T-cell (primary cell): ENCODE data around the gene SULF2. TPM values are rescaled to one million over a fixed set of nuclear protein-coding genes. Genes with fewer than 3 reads are reported as not detected.

Experiments used
- ATAC-seq, 4 experiments: fragments of 200-7000 bp in 3 of 4; fragments of 150-1000 bp in 1 of 4; cut with Tn5 transposase; replicated peaks in 1 of 4; 1 replicate in 3 of 4; 2 replicates in 1 of 4; pipeline ENCODE4 v1.10.0; 2021; ENCODE audit warnings: moderate library complexity in 3 of 4, mild to moderate bottlenecking in 2 of 4, moderate number of reproducible peaks in 1 of 4
- CTCF ChIA-PET, 2 donors: fragments of 300-600 bp; sonication (Branson Sonifier 250); formaldehyde crosslinking; loops; one replicate each; lab custom pipeline; 2022; ENCODE audit warnings: antibody characterized with exemption in 2 of 2; lab: Charles Lee
- POLR2A ChIA-PET, 2 donors: fragments of 300-600 bp; sonication (Branson Sonifier 250); formaldehyde crosslinking; loops; one replicate each; lab custom pipeline; 2022; ENCODE audit warnings: antibody characterized with exemption in 2 of 2; lab: Charles Lee
- DNase-seq, 35 experiments: peaks; one replicate each; pipeline versions ENCODE4 v3.0.0 to v3.0.0-alpha.2; 2013 to 2023
- H3K27ac ChIP-seq: one replicate; pipeline ENCODE4 v1.5.1; 2013; ENCODE audit warnings: low read length
- H3K27me3 ChIP-seq, 2 experiments: replicated peaks in 1 of 2; 1 replicate in 1 of 2; 2 replicates in 1 of 2; pipeline versions ENCODE4 v1.6.1 to v1.7.0; 2013; ENCODE audit warnings: low read length in 1 of 2, mixed read lengths in 1 of 2; ENCODE audit not compliant: control insufficient read depth in 2 of 2, insufficient read depth in 2 of 2; ENCODE audit errors: extremely low read depth in 1 of 2
- H3K36me3 ChIP-seq, 2 donors: 1 replicate in 1 of 2; 2 replicates in 1 of 2; pipeline versions ENCODE4 v1.6.1 to v1.7.0; 2013; ENCODE audit warnings: low read length in 1 of 2; ENCODE audit not compliant: control insufficient read depth in 2 of 2, insufficient read depth in 1 of 2; ENCODE audit errors: extremely low read depth in 1 of 2
- H3K4me1 ChIP-seq, 2 experiments: 1 replicate in 1 of 2; 2 replicates in 1 of 2; pipeline versions ENCODE4 v1.6.1 to v1.7.0; 2013; ENCODE audit warnings: low read length in 2 of 2, mixed read lengths in 1 of 2; ENCODE audit not compliant: insufficient read depth in 2 of 2, control insufficient read depth in 1 of 2; ENCODE audit errors: extremely low read depth in 1 of 2
- H3K4me3 ChIP-seq, 2 donors: 1 replicate in 1 of 2; 2 replicates in 1 of 2; pipeline versions ENCODE4 v1.5.1 to v1.7.0; 2013; ENCODE audit warnings: mild to moderate bottlenecking in 2 of 2, low read length in 1 of 2, moderate library complexity in 1 of 2; ENCODE audit not compliant: control insufficient read depth in 1 of 2; ENCODE audit errors: extremely low read depth in 1 of 2
- H3K9me3 ChIP-seq: 2 replicates; pipeline ENCODE4 v1.7.0; 2013
- H3K27ac Mint-ChIP-seq, 2 donors: one replicate each; pipeline ENCODE4 v1.8.0; 2020 to 2021; ENCODE audit warnings: mild to moderate bottlenecking in 2 of 2, mixed read lengths in 2 of 2
- H3K27me3 Mint-ChIP-seq, 2 donors: one replicate each; pipeline ENCODE4 v1.8.0; 2021 to 2022; ENCODE audit warnings: mixed read lengths in 2 of 2
- H3K36me3 Mint-ChIP-seq: one replicate; pipeline ENCODE4 v1.8.0; 2021; ENCODE audit warnings: mixed read lengths
- H3K4me1 Mint-ChIP-seq, 3 donors: one replicate each; pipeline ENCODE4 v1.8.0; 2020 to 2022; ENCODE audit warnings: mixed read lengths in 3 of 3, mild to moderate bottlenecking in 1 of 3
- H3K4me3 Mint-ChIP-seq, 3 donors: one replicate each; pipeline ENCODE4 v1.8.0; 2020 to 2022; ENCODE audit warnings: mild to moderate bottlenecking in 3 of 3, mixed read lengths in 3 of 3, moderate library complexity in 3 of 3
- H3K9me3 Mint-ChIP-seq, 3 donors: one replicate each; pipeline ENCODE4 v1.8.0; 2020 to 2022; ENCODE audit warnings: mixed read lengths in 3 of 3
- WGBS: methylation state at CpG from one replicate; pipeline ENCODE4 v1.1.5; 2013; ENCODE audit warnings: missing lambda C conversion rate; ENCODE audit not compliant: insufficient coverage; 5-methylcytosine and 5-hydroxymethylcytosine counted together
- total RNA-seq, 35 experiments: library from RNA in 6 of 35; stranded (reverse) in 6 of 35; fragments of 120-200 nt in 1 of 35; gene quantifications; one replicate each; pipeline versions ENCODE4 v1.2.1 to v1.2.4 and lab custom pipeline; 2013 to 2026

SULF2 gene
- total RNA-seq, 5 donors from 2014 or later (not counting 1 experiment from before 2014, with no cell fraction given) = 0.76 to 1.7 (median 1.3) TPM

DNA sequence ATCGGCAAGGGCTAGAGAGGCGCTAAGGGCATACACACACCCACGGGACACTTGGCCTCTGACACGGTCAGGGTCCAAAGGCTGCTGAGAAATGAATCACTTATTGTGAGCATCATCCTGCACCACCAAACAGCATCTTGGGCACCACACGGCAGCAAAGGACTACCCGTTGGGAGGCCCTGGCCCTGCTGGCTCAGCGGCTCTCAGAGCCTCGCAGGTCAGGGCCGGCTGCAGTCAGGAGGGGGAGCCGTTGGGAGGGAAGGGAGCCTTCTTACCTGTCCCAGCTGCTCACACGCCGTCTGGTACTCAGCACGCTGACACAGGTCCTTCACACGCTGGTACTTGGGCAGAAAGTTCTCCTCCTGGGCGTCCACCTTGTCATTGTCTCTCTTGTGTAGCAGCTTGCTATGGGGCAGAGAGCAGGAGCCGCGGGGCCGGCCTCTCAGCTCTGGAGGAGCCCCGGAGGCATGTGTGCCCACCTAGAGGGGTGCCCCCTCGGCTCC lies 109.0 kb downstream of the SULF2 start:
- Histone ChIP-seq H3K4me3 (no peak overlapping the region), H3K36me3 (no peaks in the 10 kb centered on the region), H3K27ac (no peak overlapping the region), H3K27me3 (peaks cover 0 to 19% of the 10 kb centered on the region in 2 experiments), H3K4me1 (peaks cover 0 to 7% of the 10 kb centered on the region in 2 experiments), H3K9me3 (no peaks in the 10 kb centered on the region)
- Mint-ChIP-seq H3K9me3 (no peaks in the 10 kb centered on the region), H3K4me3 (no peak overlapping the region), H3K36me3 (no peaks in the 10 kb centered on the region), H3K4me1 (peaks cover 0 to 3% (median 0%) of the 10 kb centered on the region in 3 donors), H3K27me3 (no peaks in the 10 kb centered on the region), H3K27ac (no peak overlapping the region)
- WGBS = 87% methylated on average over 16 of the region's 20 CpGs
- CTCF ChIA-PET = no interaction called here
- POLR2A ChIA-PET = no interaction called here
- ATAC-seq (no peak), DNase-seq (no peak)

DNA sequence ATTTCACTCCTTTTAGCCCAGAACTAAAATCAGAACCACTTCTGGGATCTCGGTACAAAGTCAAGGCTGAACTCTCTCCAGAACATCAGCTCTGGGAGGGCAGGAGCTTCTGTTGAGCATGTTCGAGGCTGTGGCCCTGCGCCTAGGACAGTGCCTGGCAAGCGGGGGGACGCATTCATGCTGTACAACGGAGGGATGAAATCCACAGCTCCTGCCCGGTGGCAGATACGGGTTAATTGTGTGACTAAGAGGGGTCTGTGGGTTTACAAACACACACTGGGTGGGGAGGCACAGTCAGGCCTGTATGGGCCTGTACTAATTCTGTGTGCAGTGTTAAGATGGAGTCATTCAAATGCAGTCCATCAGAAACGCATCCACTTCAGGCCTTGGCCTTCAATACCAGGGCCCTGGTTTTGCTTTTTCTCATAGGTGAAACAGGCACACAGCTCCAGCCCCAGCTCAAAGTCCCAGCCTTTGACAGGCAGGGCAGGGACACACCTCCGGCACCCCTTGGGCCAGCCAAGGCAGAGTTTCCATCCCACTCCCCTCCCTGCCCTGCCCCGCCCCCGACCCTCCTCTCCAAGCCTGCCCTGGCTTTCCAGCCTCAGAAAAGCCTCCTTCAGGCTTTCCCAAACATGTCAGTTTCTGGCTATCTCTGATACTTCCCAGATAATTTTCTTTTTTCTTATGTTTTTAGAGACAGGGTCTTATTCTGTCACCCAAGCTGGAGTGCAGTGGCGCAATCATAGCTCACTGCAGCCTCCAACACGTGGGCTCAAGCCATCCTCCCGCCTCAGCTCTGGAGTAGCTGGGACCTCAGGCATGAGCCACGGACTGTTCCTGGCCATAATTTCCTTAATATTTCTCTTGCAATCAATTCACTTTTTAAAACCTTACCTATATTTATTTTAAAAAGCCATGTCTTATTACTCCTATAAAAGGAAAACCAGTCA lies 109.8 kb downstream of the SULF2 start:
- no peak for DNase-seq
- no peaks in the 10 kb centered on the region for H3K36me3 ChIP-seq
- Mint-ChIP-seq H3K9me3 (no peaks in the 10 kb centered on the region), H3K27ac (no peak overlapping the region), H3K27me3 (no peaks in the 10 kb centered on the region), H3K4me1 (peaks cover 0 to 3% (median 0%) of the 10 kb centered on the region in 3 donors), H3K36me3 (no peaks in the 10 kb centered on the region), H3K4me3 (no peak overlapping the region)
- no peak overlapping the region for H3K4me3 ChIP-seq
- ATAC-seq = no peak
- peaks cover 0 to 17% of the 10 kb centered on the region in 2 experiments for H3K27me3 ChIP-seq
- H3K4me1 ChIP-seq = peaks cover 0 to 7% of the 10 kb centered on the region in 2 experiments
- H3K9me3 ChIP-seq = no peaks in the 10 kb centered on the region
- CTCF ChIA-PET = no interaction called here
- no peak overlapping the region for H3K27ac ChIP-seq
- POLR2A ChIA-PET = no interaction called here
- WGBS = 95% methylated on average over 14 of the region's 16 CpGs

DNA sequence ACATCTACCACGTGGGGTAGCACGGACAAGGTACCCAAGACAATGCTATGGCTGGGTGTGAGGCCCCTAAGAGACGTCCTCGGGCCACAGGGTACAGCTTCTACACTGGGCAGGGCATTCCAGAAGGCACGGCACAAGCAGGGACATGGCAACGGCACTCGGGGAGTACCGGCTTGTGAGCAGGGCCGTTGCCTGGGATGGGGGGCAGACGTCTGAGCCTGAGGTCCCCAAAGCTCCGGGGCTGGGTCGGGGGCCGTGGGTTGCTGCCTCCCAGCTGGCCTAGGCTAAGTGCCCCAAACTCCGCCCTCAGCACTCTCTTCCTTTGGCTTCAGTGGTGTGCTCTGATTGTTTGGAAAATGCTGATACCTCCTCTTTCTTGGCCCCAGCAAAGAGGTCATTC lies 110.6 kb downstream of the SULF2 start:
- CTCF ChIA-PET = no interaction called here
- POLR2A ChIA-PET = no interaction called here
- H3K27ac ChIP-seq = no peak overlapping the region

DNA sequence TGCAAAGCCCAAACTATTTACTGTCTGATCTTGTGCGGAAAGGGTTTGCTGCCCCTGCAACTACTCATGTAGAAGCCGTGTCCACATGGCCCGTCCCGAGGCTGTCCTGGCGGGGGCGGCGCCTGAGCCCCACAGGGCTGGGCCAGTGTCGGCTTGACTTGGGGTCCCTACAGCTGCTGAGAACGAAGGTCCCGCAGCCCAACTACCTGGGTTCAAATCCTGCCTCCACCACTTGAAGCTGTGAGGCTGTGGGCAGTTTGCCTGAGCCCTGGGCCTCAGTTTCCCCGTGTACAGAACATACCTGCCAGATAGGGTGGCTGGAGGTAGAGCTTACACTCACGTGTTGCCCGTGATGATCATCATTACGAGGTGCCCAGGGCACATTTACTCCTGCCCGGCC lies 111.1 kb downstream of the SULF2 start:
- peaks cover 0 to 15% of the 10 kb centered on the region in 2 experiments for H3K27me3 ChIP-seq
- ChIA-PET CTCF (no interaction called here), POLR2A (no interaction called here)
- H3K27ac Mint-ChIP-seq = no peak overlapping the region
- H3K4me3 ChIP-seq = no peak overlapping the region
- no peaks in the 10 kb centered on the region for H3K36me3 ChIP-seq
- 92% methylated on average over 12 of the region's 15 CpGs for WGBS
- DNase-seq = no peak
- H3K9me3 Mint-ChIP-seq = no peaks in the 10 kb centered on the region
- H3K4me1 ChIP-seq = peaks cover 0 to 7% of the 10 kb centered on the region in 2 experiments
- H3K27me3 Mint-ChIP-seq = no peaks in the 10 kb centered on the region
- no peak for ATAC-seq
- no peaks in the 10 kb centered on the region for H3K36me3 Mint-ChIP-seq
- no peak overlapping the region for H3K4me3 Mint-ChIP-seq
- peaks cover 0 to 3% (median 0%) of the 10 kb centered on the region in 3 donors for H3K4me1 Mint-ChIP-seq
- no peaks in the 10 kb centered on the region for H3K9me3 ChIP-seq
- H3K27ac ChIP-seq = no peak overlapping the region

More for the DNA sequence above, 110.6 kb downstream of the SULF2 start:
- Mint-ChIP-seq H3K27ac (no peak overlapping the region), H3K9me3 (no peaks in the 10 kb centered on the region), H3K4me1 (peaks cover 0 to 3% (median 0%) of the 10 kb centered on the region in 3 donors), H3K36me3 (no peaks in the 10 kb centered on the region), H3K27me3 (no peaks in the 10 kb centered on the region), H3K4me3 (no peak overlapping the region)
- no peaks in the 10 kb centered on the region for H3K9me3 ChIP-seq
- 80% methylated on average over 13 of the region's 14 CpGs for WGBS
- ATAC-seq = no peak
- H3K4me3 ChIP-seq = no peak overlapping the region
- H3K36me3 ChIP-seq = no peaks in the 10 kb centered on the region
- no peak for DNase-seq
- peaks cover 0 to 15% of the 10 kb centered on the region in 2 experiments for H3K27me3 ChIP-seq
- H3K4me1 ChIP-seq = peaks cover 0 to 7% of the 10 kb centered on the region in 2 experiments

DNA sequence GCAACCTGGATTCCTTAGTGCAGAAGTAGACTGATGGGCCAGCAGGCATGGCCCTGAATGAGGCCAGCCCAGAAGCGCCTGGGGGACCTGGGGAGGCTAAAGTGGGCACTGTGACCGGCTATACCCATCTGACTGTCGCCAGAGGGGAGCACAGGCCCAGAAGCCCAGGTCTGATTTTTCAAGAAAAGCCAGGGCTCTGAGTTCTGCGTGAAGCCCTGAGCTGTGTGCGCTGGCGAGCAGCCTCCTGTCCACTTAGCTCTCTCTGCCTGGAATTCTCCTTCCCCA lies 111.7 kb downstream of the SULF2 start:
- CTCF ChIA-PET = interaction anchor here in 1 of 2 donors (0.6 kb wide), 1 partner anchor 157 kb away, joined by 3 read pairs; no protein-coding TSS in a partner anchor
- H3K36me3 ChIP-seq = no peaks in the 10 kb centered on the region
- H3K27me3 ChIP-seq = peaks cover 0 to 15% of the 10 kb centered on the region in 2 experiments

DNA sequence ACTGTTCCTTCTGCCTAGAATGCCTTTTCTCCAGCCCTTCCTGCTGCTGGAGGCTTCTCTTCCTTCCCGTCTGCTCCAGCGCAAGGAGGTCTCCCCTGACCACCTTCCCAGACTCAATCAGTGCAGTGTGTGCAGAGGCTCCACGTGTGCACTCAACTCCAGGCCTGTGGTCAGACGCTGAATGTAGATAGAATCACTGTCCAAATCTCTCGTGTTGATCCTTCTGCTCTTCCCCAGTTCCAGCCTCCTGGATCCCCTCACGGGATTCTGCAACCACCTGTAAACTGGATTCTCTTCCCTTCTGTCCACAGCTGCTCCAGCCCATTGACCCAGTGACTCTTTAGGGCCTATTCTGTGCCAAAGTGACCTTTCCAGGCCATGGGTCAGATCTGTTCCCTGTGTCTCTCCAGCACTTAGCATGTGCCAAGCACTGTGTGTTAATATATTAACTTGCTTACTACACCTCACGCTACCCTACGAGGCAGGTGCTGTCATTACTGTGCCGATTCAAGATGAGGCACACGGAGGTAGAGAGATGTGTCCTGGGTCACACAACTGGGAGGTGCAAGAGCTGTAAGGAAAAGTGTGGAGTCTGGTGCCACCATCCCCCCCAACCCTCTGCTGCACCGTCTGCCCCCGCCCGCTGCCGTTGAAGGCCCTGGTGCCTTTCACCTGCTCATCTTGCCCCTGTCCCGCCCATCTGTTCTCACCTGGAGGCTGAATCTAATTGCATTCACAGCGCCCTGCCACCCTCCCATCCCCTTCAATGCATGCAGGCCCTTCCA lies 112.2 kb downstream of the SULF2 start:
- peaks cover 0 to 2% (median 0%) of the 10 kb centered on the region in 3 donors for H3K4me1 Mint-ChIP-seq
- ATAC-seq (no peak), DNase-seq (no peak)
- 90% methylated on average over 11 of the region's 16 CpGs for whole genome bisulfite sequencing
- no peak overlapping the region for H3K4me3 Mint-ChIP-seq
- peaks cover 0 to 9% of the 10 kb centered on the region in 2 experiments for H3K27me3 ChIP-seq
- no peak overlapping the region for H3K27ac Mint-ChIP-seq
- POLR2A ChIA-PET = no interaction called here
- no peak overlapping the region for H3K4me3 ChIP-seq
- H3K9me3 ChIP-seq = no peaks in the 10 kb centered on the region
- H3K27ac ChIP-seq = no peak overlapping the region
- no peaks in the 10 kb centered on the region for H3K36me3 ChIP-seq
- CTCF ChIA-PET = interaction anchor here in 1 of 2 donors (0.6 kb wide), 1 partner anchor 156 kb away, joined by 3 read pairs; no protein-coding TSS in a partner anchor
- H3K36me3 Mint-ChIP-seq = no peaks in the 10 kb centered on the region
- no peaks in the 10 kb centered on the region for H3K9me3 Mint-ChIP-seq
- H3K27me3 Mint-ChIP-seq = no peaks in the 10 kb centered on the region
- H3K4me1 ChIP-seq = peaks cover 0 to 7% of the 10 kb centered on the region in 2 experiments

More for the DNA sequence above, 111.7 kb downstream of the SULF2 start:
- Histone ChIP-seq H3K4me1 (peaks cover 0 to 7% of the 10 kb centered on the region in 2 experiments), H3K4me3 (no peak overlapping the region), H3K9me3 (no peaks in the 10 kb centered on the region), H3K27ac (no peak overlapping the region)
- no peak for ATAC-seq
- POLR2A ChIA-PET = no interaction called here
- H3K27me3 Mint-ChIP-seq = no peaks in the 10 kb centered on the region
- H3K4me3 Mint-ChIP-seq = no peak overlapping the region
- H3K27ac Mint-ChIP-seq = no peak overlapping the region
- peaks cover 0 to 3% (median 0%) of the 10 kb centered on the region in 3 donors for H3K4me1 Mint-ChIP-seq
- DNase-seq = no peak
- 72% methylated on average over 6 of the region's 6 CpGs for WGBS
- H3K36me3 Mint-ChIP-seq = no peaks in the 10 kb centered on the region
- no peaks in the 10 kb centered on the region for H3K9me3 Mint-ChIP-seq
